Stimulated activated naive CD4-positive, alpha-beta T cell (primary cell): ENCODE measurements around the gene ZNF423.
"Not testable (repeated sequence)": the region's sequence is repeated elsewhere in the genome, so short reads cannot be mapped to it uniquely, and the experiment has no call there.

ENCODE experiments used
- DNase-seq, 6 experiments: peaks; one replicate each; lab custom pipeline; 2025; lab: John Stamatoyannopoulos, UW

The ZNF423 gene

GRCh38 chr16:49855822-49856671 is at the start of gene ZNF423:
Gene ZNF423, minus strand, starts transcription at chr16:49856112. Its CDS starts 338 bp downstream, at chr16:49855774.
- DNase-seq = no peak

DNA sequence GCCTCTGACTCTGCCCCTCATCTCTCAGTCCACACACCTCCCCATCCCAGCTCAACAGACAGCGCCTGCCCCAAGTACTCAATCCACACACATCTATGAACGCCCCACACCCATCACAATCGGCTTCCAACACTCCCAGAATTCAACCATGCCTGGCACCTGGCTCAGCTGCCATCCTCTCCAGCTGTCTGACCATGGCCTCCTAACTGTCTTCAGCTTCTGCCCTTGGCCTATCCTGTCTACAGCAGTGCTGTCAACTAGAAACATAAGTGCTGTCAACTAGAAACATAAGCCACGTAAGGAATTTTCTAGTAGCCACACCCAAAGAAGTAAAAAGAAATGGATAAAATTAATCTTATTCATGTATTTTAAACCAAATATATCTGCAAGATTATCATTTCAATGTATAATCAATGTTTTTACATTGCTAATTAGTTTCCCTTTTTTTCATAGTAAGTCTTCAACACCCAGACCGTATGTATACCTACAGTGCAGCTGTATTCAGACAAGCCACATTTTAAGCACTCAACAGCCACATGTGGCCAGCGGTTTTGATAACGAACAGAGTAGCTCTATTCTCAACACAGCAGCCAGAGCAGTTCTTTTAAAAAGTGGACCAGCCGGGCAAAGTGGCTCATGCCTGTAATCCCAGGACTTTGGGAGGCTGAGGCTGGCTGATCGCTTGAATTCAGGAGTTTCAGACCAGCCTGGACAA is 48.6 kb upstream of the ZNF423 start:
- DNase-seq = no peak

DNA sequence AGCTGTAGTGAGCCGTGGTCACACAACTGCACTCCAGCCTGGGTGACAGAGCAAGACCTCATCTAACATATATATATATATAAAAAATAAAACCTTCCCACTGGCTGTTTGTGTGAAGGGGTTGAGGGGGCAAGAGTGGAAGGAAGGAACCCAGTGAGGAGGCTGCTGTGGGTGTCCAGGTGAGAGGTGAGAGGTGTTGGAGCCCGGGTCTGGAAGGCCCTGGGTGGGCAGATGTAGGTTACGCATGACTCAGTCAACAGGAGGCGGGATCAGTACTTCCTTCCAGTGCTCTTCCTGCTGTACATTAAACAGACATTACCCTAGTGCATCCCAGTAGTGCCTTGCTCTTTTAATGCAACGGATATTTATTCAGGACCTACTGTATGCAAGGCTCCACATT is 47.0 kb upstream of the ZNF423 start:
- no peak for DNase-seq

DNA sequence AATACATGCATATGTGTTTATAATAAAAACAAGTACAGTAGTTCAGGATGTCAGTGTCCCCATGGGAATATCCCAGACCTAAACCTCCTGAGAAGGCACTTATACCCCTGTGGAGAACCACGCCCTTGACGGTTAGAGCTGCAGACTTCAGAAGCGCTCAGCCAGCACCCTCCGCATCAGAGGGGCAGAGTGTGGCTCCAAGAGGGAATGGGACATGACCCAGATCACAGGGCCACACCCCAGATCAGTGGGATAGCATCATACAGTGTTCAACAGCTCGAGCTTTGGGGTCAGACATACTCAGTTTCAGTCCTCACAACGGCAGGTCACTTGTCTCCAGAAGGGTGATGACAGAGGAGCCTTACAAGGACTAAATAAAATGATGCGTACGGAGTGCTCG is 45.8 kb upstream of the ZNF423 start:
- no peak for DNase-seq

- DNase-seq = no peak
Observed at GRCh38 chr16:49900875-49901274, 45.0 kb upstream of the ZNF423 start.

GRCh38 chr16:49899991-49900695 is 44.2 kb upstream of the ZNF423 start:
- no peak for DNase-seq

- no peak for DNase-seq
Observed at GRCh38 chr16:49896447-49896964, 40.6 kb upstream of the ZNF423 start.

- peak in 1 of 6 experiments; percentile 4 for DNase-seq
Observed at GRCh38 chr16:49890876-49891275, 35.0 kb upstream of the ZNF423 start.

GRCh38 chr16:49889725-49890397 is 33.9 kb upstream of the ZNF423 start:
- no peak for DNase-seq

DNA sequence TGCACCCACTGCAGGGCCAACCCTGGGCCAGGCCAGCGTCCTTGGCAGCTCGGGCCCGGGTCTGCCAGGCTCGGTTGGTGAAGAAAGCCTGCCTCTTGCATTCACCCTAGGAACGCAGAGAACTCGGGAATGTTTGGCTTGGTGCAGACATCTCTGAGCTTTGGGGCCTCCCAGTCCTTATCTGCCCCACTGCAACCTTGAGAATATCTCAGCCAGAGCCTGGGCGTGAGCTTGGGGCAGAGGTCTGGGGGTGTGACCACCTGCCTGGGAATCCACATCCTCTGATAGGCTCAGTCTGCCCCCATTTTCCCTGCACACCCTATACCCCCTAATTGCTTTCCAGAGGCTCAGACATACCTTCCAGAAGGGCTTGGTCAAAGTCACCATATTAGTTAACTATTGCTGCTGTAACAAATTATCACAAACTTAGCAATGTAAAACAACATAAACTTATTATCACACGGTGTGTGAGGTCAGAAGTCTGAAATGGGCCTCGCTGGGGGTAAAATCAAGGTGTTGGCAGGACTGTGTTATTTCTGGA is 30.7 kb upstream of the ZNF423 start:
- no peak for DNase-seq

DNA sequence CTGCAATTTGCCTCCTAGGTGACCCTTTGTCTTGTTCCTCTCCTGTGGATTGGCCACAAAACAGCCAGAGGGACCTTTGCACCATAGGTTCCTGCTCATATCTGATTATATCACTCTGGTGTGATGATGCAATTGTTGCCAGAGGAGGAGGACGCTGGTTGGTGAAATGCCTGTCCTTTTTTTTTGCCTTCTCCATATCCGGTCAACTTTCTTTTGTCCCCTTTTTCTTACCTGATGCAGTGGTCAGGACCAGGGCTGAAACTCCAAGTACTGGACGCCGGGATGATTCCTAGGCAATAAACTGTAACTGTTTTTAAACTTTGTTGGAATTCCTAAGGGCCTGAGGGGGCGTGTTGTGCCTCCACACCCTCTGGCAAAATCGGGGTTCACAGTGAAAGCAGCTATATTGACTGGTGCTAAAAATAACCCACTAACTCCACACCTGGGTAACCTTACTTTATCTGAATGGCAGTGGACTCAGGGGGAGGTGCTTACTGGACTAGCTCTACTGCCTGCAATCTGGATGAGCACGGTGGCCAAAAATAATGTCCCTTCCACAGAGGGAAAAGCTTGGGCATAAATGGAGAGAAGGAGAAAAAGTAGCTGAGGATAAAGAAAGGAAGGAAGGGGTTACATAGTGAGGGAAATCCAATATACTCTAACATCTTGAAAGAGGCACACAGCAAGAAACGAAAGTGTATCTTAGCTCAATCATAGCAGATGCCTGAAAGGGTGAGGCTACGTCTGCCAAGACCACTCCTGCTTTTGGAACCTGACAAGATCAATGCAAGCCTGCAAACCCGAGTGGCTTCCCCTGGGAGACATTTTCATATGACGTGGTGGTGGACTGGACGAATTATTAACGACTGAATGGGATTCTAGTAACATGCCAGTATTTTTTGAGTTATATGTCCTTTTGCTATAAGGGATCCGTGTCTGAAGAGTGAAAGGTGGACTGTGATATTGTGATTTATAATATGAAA is 28.4 kb upstream of the ZNF423 start:
- DNase-seq = no peak

DNA sequence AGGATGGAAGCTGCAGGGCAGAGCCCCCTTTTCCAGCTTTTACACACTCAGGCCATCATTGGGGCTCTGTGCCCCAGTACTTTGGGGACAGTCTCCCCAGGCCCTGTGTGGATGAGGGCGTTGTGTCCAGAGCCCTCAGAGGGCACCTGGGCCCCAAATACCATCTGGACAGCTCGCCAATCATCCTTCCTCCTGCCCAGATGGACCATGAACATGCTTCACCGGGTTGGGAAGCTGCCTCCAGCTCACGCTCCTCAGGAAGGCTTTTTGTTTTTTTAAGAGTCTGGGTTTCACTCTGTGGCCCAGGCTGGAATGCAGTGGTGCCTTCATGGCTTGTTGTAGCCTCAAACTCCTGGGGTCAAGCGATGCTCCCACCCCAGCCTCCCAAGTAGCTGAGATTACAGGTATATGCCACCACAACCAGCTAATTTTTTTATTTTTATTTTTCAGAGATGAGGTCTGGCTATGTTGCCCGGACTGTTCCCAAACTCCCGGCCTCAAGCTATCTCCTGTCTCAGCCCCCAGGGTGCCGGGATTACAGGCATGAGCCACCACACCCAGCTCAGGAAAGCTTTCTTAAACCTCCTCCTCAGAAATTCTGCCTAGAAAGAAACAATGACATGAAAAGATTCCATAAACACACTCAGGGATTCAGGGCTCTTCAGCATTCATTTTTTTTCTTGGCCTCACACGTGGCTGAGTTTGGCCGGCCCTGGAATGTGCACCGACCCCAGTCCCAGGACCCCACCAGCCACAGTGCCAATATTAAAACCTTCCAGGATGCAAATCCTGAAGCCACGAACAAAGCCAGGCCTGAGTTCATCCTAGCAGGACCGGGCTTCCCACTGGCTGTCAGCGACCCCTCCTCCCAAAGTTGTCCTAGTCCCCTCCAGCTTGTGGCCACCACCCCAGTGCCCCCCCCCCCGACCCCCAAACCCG is 27.4 kb upstream of the ZNF423 start:
- no peak for DNase-seq

DNA sequence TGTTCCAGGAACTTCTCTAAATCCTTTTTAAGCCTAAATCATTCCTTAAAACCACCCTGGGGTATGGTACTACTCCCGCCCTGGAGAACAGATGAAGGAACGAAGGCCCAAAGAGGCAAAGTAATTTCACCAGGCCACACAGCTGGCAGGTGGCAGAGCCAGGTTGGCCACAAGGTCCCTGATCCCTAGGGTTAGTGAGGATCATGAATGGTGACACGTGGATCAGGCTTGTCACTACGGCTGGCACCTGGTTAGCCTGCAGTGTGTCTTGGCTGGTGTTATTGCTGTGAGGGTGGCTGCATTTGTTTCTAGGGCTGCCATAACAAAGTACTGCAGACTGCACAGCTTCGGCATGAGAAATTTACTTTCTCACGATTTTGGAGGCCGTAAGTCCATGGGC is 26.0 kb upstream of the ZNF423 start:
- no peak for DNase-seq

DNA sequence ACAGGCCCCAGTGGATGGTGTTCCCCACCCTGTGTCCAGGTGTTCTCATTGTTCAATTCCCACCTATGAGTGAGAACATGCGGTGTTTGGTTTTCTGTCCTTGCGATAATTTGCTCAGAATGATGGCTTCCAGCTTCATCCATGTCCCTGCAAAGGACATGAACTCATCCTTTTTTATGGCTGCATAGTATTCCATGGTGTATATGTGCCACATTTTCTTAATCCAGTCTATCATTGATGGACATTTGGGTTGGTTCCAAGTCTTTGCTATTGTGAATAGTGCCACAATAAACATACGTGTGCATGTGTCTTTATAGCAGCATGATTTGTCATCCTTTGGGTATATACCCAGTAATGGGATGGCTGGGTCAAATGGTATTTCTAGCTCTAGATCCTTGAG is 22.6 kb upstream of the ZNF423 start:
- DNase-seq = not testable (repeated sequence)

DNA sequence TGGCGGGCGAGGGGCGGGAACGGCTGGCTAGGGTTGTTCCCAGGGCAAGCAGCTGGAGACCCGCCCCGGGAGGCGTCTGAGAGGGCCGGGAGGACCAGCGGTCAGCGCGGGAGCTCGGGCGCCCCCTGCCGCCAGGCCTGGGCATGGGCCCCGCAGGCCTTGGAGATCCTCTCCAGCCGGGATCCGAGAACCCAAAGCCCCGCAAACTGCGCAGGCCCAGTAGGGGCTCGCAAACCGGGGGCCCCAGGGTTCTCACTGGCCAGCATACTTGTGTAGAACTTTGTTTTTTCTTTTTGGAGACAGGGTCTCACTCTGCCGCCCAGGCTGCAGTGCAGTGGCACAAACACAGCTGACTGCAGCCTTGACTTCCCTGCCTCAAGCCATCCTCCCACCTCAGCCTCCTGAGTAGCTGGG is 20.8 kb upstream of the ZNF423 start:
- DNase-seq = peak in 1 of 6 experiments; percentile 9

GRCh38 chr16:49875806-49876715 is 20.1 kb upstream of the ZNF423 start:
- no peak for DNase-seq

DNA sequence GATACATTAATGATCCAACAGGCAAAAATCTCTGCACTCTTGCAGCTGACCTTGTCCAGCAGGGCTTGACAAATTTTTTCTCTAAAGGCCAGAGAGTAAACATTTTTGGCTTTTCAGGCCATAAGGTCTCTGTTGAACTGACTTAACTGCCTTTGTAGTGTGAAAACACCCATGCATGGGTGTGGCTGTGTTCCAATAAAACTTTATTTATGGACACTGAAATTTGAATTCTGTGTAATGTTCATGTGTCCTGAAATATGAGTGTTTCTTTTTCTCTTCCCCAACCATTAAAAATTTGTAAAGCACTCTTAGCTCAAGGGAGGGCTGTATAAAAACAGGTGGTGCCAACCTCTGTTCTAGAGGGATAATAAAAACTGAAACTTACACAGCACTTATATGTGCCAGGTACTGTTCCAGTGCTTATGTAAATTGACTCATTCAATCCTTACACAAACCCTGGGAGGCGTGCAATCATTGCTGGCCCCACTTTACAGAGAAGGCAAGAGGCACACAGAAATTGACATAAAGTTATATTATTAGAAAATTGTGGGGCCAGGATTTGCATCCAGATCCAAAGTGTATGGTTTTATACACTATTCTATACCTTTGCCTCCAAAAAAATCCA is 18.8 kb upstream of the ZNF423 start:
- no peak for DNase-seq

- DNase-seq = not testable (repeated sequence)
Observed at GRCh38 chr16:49871824-49872223, 15.9 kb upstream of the ZNF423 start.
